IMR-90 (cell line): ENCODE measurements around the gene SRGAP2C.
"Not testable (repeated sequence)": the region's sequence is repeated elsewhere in the genome, so short reads cannot be mapped to it uniquely, and the experiment has no call there.

Experiments
- CTCF ChIP-seq: conservative IDR thresholded peaks from 2 replicates; pipeline ENCODE4 v1.5.1; 2012; ENCODE audit warnings: mild to moderate bottlenecking, low read depth, low read length, improper control_type of control experiment
- FOS ChIP-seq: fragments of 150-350 bp; IDR thresholded peaks from 2 replicates; pipeline ENCODE4 v1.6.1; 2016; ENCODE audit warnings: low read depth, low read length
- POLR2A ChIP-seq: IDR thresholded peaks from 2 replicates; pipeline ENCODE4 v1.6.1; 2012; ENCODE audit warnings: mild to moderate bottlenecking, low read depth, low read length
- RFX5 ChIP-seq: IDR thresholded peaks from 2 replicates; pipeline ENCODE4 v1.8.0; 2012; ENCODE audit warnings: low read depth, mild to moderate bottlenecking, low read length, moderate library complexity
- SMC3 ChIP-seq: fragments of 150-350 bp; IDR thresholded peaks from 2 replicates; pipeline ENCODE4 v1.6.1; 2016; ENCODE audit warnings: low read depth, mild to moderate bottlenecking, antibody characterized with exemption, low read length, moderate library complexity
- USF2 ChIP-seq: fragments of 150-350 bp; IDR thresholded peaks from 2 replicates; pipeline ENCODE4 v1.6.1; 2017; ENCODE audit warnings: mild to moderate bottlenecking, antibody characterized with exemption, low read length, low read depth

- not testable (repeated sequence) for TF ChIP-seq USF2, POLR2A, FOS, CTCF, RFX5, SMC3
These were observed 130.7 kb downstream of the SRGAP2C start for GRCh38 chr1:121315509-121315908.
